ENCODE results near the gene RNF223.
"Not testable (repeated sequence)": the region's sequence is repeated elsewhere in the genome, so short reads cannot be mapped to it uniquely, and the experiment has no call there.

The RNF223 gene

DNA sequence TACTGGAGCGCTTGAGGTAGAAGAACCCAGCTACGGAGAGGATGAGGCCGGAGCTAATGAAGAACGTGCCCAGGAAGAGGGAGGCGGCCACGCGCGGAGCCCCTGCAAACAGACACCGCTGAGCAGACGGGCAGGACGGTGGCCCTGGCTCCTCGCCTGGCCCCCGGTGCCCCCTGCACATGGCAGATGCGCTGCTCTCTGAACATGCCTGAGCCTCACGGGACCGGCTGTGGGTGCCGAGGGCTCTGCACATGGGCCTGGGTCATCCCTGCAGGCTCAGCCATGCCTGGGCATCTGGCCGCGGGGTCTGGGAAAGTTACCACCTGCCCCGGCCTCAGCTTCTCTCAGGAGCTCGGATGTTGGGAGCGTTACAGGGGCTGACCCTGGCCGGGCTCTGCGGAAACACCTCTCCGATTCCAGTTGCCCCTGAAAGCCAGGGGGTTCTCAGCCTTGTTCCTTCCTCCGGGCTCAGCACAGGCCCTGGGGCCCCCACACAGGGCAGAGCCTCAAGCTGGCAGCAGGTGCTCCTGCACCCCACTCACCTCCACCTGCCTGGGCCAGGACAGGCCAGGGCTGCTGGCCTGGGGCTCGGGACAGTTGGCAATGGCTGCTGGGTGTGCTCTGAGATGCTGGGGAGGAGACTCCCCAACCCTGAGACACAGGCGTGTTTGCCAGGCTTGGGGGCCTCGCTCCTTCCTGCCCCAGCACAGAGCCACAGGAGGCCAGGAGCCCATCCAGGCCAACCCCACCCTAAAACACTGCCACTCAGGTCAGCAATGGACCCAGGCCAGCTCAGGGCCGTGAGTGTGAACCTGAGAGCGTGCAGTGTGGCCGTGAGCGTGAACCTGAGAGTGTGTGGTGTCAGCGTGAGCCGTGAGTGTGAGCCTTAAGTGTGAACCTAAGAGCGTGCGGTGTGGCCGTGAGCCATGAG, 12.1 kb upstream of the RNF223 start:
- no peak for DNase-seq

DNA sequence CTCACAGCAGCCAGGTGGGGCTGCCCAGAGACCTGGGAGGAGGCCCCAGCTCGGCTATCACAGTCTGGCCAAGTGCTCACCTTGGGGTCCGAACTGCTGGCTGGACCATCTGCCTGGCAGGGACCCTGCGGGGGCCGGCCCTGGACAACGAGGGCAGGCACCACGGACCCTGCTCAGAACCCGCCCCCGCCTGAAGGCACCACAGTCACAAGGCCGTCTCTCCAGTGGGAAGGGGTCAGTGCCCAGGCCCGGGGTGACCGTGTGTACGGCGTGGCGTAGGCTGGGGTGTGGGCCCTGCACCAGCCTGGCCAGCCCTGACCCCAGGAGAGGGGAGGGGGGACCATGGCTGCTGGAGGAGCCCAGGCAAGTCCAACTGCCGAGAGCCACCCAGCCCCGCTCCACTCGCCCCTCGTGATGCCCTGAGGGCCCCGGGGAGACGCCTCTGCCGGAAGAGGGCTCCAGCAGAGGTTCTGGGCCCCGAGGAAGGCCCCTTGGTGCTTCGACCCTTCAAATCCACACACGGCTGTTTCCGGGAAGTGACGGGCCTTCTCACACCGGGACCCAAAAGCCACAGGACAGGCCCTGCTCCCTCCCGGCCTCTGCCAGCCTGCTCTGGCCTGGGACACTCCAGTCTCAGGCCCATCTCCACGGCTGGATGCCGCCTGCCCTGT, 11.2 kb upstream of the RNF223 start:
- DNase-seq = no peak

DNA sequence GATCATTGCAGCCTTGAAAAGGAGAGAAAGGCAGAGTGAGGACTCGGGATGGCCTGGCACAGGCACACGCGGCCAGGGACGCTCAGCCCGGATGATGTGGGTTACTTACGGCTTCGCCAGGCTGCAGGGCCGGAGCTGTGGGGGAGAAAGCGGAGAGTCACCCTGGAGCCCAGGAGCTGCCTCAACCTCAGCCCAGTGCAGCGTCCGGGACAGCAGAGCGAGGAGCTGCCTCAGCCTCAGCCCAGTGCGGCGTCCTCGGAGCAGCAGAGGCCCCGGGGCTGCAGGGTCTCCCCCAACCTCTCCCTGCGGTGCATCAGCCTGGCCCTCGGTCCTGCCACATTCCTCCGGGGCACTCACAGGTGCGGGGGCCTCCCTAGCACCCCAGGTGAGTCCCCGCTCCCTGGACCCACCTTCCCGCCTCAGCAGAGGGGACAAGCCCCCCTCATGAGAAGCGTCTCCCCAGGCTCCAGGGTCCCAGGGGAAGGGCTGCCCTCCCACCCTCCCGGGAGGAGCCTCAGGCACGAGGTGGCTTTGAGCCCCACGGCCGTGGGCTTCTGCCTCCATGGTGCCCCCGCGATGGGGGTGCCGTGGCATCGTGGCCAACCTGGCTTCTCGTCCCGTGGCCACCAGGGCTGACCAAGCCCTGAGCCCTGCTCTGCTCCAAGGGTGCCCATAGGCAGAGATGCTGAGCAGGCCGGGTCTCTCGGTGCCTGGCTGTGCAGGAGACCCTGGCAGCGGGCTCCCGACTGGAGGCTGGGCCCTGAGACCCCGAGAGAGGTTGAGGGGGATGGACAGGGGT, 10.5 kb upstream of the RNF223 start:
- no peak for DNase-seq

DNA sequence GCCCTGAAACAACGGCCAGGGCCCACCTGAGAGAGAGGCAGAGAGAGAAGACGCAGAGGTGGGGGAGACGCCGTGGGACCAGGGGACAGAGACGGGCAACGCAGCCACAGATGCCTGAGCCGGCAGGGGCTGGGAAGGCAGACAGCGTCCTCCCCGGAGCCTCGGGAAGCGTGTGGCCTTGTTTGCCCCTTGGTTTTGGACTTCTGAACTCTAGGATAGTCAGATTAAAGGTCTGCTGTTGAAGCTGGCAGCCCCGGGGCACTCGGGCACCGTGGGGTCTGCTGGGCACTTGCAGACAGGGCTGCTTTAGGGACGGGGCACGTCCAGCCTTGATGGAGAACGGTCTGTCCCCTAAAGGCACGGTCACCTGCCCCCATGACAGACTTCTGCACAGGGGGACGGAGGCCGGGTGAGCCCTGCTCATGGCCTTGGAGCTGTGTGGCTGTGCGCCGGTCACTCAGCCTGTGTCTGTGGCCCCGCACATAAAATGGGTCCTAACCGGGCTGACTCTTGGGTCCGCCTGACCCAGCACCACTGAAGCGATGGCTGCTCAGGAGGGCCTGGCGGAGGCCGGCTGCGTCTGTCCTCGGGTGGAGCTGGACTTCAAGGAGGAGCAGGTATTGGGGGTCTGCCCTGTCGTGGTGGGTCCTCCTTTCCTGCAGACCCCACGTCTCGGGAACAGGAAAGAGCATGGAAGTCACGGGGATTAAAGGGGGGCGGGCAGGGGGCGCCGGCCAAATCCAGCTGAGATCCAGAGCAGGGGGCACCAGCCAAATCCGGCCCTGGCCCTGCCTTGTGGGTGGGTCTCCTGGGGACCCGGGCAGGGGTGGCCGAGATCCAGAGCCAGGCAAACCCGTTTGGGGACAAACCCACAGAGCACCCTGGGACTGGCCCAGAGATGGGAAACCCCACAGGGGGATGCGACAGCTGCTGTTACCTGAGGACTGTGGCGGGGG, 9.6 kb upstream of the RNF223 start:
- DNase-seq = no peak

DNA sequence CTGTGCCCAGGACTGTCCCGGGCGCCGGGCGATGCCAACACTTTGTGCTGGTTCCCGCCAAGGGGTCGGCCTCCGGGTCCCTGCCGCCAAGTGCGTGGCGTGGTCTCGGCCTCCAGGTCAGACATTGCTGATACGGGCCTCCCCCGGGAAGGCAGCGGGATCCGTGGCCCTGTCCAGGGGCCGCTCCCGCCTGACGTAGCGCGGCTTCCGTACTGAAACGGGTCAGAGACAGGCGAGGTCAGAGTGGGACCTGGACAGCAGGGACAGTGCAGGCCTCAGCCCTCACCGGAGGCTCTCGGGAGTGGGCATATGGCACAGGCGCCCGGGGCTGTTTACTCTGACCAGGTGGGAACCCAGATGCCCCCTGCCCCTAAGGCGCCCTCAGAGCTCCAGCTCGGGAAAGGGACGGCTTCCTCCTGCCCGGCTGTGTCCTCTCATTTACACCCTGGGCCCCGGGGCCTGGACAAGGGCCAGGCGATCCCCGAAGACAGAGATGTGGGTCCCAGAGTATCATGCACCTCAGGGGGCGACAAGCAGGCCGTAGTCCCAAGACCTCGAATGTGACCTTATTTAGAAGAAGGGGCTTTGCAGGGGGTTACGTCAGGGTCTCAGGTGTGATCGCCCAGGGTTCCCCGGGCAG, 8.8 kb upstream of the RNF223 start:
- DNase-seq = no peak

DNA sequence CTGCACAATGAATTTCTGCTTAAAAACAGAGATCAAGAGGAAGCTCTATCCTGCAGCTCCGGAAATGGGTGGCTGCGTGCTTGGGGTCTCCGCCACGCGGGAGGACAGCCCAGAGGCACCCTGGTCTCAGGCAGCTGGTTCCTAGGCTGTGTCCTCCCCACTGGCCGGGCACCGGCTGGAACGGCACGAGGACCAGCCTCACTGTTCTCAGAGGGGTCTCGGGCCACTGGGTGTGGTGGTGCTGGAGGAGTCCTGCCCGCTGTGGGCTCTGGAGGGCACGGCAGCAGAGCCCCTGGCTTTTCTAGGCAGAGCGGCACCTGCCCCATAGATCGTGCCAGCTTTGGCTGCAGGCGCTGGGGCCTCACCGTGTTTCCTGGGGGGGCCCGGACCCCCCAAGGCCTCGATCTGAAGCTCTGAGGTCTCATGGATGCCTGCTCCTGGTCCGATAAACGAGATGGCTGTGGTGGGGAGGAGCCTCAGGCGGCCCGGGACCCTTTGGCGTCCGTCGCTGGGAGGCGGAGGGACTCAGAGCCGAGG, 8.2 kb upstream of the RNF223 start:
- no peak for DNase-seq

DNA sequence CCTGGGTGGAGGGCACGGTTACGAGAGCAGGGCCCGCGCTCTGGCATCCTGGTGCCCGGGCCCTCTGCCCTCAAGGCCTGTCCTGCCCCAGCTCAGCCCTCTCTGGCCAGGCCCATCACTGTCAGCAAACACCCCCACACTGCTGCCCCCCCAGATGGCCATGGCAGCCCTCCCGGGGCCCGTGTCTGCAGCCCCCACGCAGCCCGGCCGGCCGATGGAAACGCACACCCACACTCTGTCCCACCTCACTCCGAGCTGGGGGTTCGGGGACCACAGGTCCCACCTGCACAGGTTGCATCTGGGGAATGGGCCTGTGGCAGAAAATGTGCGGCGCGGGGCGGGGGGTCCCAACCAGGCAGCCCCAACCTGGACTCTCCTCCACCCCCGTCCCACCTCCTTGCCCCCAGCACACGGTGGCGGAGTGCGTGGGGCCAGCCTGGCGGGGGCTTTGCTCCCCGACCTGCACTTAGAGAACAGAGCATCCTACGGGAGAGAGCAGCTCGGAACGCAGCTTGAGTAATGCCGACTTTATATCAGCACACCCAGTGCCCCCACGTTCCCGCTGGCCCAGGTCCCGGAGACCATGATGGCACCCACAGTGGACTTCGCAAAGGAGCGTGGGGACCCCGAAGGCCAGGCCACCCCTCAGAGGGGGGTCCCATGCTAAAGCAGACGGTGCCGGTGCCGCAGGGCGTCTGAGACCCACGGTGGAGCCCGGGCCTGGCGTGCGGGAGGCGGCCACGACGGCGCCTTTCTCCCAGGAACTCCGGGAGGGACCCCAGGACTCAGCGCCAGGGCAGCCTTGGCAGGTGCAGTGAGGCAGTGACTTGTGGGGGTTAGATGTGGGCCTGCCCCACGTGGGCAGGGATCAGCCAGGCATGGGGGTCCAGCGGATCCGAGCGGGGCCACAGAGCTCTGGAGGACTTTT, 7.5 kb upstream of the RNF223 start:
- no peak for DNase-seq

DNA sequence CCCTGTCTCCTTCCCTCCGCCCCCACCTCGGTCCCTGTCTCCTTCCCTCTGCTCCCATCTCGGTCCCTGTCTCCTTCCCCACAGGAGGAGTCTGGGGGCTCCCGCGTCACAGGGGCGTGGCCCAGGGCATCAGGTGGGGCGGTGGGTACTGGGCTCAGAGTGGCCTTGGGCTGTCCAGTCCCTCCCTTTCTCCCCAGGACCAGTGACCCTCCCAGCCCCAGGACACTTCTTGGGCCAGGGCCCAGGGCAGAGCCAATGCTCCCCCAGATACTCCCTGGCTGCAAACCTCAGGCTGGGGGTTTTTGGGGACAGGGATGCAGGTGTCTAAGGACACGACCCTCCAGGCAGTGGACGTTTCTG, 6.8 kb upstream of the RNF223 start:
- DNase-seq = no peak

DNA sequence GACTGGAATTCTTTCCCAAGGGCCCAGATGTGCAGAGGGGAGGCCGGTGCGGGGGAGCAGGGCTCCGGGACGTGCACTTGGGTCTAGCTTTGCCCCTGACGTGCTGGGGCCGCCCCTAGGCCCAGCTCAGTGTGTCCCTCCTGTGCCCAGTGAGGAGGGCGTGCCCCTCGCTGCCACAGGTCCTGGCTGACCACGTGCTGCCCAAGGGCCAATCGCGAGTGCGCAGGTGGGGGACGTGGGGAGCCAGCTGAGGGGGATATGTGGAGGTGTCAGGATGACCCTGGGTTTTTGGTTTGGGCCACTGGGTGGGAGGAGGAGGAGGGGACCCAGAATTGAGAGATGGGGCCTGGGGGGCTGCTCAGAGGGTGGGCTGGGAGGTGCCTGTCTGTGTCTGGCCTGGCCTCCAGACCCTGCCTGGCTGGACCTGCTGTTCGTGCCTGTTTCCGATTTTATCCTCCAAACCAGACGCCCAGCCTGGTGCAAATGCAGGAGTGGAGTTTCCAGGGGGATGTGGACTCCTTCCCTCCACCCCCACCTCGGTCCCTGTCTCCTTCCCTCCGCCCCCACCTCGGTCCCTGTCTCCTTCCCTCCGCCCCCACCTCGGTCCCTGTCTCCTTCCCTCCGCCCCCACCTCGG, 6.1 kb upstream of the RNF223 start:
- DNase-seq = no peak

DNA sequence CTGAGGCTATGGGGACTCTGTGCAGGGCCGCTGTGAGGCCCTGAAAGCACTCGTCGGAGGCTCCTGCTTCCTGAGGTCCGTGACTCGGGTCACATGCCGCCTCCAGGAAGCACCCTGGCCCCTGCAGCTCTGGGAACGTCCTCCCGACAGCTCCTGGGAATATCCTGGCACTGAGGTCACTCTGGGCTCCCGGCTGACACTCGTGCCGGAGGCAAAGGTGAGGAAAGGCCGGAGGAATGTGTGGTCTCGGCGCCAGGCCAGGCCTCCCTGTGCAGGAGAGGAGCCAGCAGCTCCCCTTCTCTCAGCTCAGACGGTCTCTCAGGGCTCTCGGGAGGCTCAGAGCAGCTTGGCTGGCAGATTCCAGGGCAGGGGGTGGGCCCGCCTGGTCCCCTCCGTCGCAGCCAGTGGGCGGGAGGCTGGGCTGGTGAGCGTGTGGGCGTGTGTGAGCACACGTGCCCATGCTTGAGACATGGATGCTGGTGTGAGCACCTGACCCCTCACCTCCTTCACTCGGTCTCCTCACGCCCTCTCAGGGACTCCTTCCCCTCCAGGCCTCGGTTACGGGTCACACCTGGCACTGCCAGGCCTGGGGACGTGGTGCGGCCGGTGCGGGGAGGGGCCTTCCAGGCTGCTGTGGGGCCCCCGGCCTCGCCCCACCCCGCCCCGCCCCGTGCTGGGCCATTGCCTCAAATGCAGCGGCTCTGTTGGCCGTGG, 5.5 kb upstream of the RNF223 start:
- peak; percentile 36 for DNase-seq

DNA sequence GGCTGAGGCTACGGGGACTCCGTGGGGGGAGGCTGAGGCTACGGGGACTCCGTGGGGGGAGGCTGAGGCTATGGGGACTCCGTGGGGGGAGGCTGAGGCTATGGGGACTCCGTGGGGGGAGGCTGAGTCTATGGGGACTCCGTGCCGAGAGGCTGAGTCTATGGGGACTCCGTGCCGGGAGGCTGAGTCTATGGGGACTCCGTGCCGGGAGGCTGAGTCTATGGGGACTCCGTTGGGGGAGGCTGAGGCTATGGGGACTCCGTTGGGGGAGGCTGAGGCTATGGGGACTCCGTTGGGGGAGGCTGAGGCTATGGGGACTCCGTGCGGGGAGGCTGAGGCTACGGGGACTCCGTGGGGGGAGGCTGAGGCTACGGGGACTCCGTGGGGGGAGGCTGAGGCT, 3.3 kb upstream of the RNF223 start:
- DNase-seq = not testable (repeated sequence)

DNA sequence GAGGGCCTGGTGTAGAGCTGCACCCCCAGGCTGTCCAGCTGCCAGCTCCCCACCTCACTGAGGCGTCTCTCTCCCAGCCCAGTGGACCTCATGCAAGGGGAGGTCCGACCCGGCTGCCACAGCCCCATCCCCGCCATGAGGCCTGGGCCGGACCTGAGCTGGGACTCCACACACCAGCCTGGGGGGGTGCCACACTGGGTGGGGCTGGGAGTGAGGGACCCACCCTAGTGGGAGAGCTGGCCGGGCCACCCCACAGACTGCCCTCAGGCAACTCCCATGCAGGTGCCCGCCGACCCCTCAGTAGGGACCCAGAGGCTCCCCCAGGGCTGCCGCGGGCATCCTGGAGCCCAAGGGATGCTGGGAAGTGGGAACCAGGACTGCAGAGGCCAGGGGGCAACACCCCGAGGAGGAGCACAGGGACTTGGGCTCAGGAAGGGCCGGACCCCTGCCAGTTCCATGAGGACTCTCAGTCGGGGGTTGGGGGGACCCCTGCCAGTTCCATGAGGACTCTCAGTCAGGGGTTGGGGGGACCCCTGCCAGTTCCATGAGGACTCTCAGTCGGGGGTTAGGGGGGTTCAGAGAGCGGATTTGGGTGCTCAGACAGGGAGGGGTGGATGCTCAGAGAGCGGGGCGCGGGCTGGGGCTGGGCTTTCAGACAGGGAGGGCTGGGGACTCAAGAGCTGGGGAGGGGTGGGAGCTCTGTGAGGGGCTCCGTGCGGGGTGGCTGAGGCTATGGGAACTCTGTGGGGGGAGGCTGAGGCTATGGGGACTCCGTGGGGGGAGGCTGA, 1.2 kb upstream of the RNF223 start:
- DNase-seq = no peak

DNA sequence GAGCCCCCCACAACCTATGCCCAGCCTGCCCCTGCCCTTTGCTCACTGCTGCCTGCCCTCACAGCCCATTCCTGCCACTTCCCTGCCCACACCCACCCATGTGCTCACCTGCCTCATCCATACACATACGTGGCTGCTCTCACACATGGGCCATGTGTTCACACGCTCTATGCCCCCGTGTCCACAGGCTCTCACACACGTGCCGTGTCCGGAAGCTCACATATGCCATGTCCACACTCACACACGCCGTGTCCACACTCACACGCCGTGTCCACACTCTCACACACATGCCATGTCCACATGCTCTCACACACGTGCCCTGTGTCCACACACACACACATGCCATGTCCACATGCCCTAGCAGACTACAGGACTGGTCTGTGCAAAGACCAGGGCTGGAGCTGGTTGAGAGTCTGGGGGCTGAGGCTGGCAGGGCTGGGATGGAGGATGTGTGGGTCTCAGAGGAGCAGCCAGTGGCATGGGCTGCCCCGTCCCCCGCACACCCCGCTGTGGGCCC, 583 bp upstream of the RNF223 start:
- no peak for DNase-seq

DNA sequence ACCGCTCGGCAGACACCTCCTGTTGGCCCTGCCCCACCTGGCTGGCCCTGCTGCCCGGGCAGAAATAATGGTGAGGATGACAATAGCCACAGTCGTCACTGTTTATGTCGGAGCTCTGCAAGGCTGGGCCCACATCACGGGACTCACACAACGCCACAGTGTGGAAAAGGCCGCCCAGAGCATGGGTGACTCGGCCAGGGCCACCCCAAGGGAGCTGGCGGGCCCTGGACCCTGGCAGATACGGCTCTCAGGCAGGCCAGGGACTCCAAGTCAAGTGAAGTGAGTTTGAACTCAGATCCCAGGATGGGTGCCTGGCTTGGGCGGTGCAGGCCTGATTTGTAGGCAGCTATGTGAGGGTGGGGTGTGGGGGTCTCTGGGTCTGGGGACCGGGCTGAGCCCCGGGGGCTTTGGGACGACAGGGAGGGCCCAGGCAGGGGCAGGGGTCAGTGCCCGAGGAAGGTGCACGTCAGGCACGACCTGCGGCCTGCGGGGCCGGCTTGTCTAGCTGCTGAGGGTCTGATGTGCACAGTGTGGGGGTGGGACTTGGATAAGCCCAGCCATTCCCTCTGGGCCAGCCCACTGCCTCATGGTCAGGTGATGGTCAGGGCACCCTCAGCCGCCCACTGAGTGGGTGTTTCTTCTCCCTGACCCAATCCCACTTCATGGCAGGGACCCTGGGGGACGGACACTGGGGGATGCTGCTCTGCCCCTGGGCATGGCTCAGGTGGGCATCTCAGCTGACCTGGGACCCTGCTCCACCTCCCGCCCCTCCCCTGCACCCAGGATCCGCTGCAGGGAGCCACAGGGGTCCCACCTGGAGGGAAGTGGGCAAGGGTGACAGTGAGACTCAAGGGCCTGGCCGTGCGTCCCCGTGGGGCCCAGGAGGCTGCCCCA, 1.0 kb downstream of the RNF223 start:
- no peak for DNase-seq

DNA sequence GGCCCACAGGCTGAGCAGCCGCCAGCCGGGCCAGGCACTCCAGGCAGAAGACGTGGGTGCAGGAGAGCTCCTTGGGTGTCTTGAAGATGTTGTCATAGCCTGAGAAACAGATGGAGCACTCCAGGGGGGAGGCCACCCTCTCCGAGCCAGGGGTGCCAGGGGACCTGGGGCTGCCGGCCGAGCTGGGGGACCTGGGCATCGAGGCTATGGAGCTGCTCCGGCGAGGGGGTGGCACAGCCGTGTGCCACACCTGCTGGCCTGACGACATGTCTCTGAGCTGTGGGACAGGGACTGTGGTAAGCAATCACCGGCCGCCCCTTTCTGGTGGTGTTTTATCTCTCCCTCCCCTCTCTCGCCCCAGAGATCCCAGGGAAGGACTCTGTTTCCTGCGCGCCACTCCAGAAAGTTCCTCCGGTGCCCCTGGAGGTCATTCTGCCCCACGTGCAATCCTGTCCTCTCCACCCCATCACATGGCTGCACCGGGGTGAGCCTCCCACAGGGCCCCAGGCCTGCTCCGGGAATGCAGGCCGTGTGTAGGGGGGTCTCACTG, 1.7 kb downstream of the RNF223 start:
- no peak for DNase-seq

DNA sequence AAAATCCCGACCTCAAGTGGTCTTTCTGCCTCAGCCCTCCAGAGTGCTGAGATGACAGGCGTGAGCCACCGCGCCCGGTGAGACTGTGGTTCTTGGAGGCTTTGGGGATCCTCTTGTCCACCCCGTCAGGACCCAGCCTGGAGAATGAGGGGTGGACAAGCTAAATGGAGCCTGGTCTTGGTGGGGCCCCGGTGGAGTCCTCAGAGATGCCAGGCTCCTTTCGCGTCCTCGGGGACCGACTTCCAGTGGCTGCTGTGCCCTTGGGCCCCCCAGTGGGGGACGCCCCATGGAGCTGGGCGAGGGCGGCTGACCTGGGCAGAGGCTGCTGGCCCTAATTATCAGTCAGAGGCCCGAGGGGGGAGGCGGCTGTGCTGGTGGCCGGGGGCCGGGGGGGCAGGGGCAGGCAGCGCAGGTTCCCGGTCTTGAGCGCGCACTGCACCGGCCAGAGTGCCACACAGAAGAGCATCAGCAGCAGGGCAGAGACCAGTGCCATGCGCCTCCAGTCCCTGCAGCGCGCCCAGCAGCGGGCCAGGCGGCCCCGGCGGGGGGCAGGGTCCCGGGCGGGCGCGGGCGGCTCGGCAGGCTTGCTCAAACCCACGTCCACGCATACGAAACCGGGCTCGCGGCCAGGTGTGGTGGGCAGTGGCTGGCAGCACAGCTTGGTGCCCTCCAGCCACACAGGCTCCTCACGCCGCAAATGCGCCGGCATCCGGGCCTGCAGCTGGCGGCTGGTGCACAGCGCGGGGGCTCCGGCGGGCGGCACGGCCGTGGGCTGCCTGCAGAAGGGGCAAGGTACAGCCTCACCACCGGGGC, 2.4 kb downstream of the RNF223 start:
- no peak for DNase-seq
